HUDEP-2 (cell line): ENCODE measurements around the gene NOVA2.

Experiments
- DNase-seq, 76 experiments: peaks; one replicate each; lab custom pipeline; 2025; ENCODE audit not compliant: unreplicated experiment in 76 of 76; lab: John Stamatoyannopoulos, UW

The NOVA2 gene

GRCh38 chr19:45967246-45967645 is 6.4 kb downstream of the NOVA2 start:
- DNase-seq, result no peak

- no peak for DNase-seq
Measured at GRCh38 chr19:45962021-45962420, 11.6 kb downstream of the NOVA2 start.

DNA sequence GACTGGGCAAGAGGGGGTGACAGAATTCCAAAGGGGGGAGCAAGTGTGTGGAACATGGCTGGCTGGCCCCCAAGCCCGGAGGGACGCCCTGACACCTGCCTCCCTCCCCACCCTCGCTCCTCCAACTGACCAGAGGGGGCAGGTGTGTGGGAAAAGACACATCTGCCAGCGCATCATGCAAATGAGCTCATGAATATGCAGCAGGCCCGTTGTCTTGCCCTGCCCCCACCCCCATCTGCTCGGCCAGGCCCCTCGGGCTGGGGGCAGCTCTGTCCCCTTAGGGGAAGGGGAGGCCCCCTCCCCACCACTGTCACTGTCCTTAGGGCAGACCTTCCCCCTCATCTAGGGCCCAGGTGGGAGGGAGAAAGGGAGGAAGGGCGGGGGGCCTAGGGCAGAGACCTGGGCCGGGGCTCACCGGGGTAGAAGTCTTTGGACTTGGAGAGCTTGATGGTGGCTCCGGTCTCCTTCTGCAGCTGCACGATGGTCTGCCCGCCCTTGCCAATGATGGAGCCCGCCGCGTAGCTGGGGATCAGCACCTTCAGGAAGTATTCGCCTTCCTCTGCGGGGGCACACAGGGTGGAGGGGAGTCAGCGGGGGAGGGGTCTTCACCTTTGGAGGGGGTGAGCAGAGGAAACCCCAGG is 12.9 kb downstream of the NOVA2 start:
- no peak for DNase-seq

- no peak for DNase-seq
Measured at GRCh38 chr19:45959517-45960025, 14.1 kb downstream of the NOVA2 start.

GRCh38 chr19:45958769-45959516 is 14.7 kb downstream of the NOVA2 start:
- no peak for DNase-seq

DNA sequence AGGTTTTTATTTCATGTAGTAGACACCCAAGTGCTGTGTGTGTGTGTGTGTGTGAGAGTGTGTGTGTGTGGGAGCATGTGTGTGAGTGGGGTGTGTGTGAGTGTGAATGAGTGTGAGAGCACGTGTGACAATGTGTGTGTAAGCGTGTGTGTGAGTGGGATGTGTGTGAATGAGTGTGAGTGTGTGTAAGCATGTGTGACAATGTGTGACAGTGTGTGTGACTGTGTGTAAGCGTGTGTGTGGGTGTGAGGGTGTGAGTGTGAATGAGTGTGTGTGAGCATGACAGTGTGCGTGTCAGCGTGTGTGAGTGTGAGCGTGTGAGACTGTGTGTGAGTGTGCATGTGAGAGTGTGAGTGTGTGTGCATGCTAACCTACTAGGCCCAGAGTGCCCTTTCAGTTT is 15.3 kb downstream of the NOVA2 start:
- DNase-seq, result no peak

- DNase-seq, result no peak
Measured at GRCh38 chr19:45955905-45956608, 17.6 kb downstream of the NOVA2 start.

- no peak for DNase-seq
Measured at GRCh38 chr19:45954156-45954555, 19.5 kb downstream of the NOVA2 start.

GRCh38 chr19:45953676-45954075 is 20.0 kb downstream of the NOVA2 start:
- DNase-seq, result no peak

GRCh38 chr19:45952686-45953505 is 20.8 kb downstream of the NOVA2 start:
- DNase-seq, result peak in 48 of 76 experiments; percentile 10 to 68 (median 45)

DNA sequence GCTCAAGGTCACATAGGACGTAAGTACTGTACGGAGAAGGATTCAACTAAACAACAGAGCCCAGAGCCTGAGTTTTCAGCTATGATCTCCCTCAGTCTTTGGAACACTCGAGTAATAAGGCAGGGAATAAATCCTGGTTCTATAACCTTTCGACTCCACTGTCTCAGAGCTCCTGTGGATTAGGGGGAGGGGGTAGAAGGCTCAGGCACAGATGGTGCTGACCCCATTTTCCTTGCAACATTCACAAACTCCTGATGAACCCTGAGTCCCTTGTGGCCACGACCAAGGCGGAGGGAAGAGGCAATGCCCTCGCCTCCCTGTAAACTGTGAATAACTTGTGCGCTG is 21.4 kb downstream of the NOVA2 start:
- DNase-seq, result no peak

GRCh38 chr19:45947926-45948325 is 25.7 kb downstream of the NOVA2 start:
- DNase-seq, result no peak

DNA sequence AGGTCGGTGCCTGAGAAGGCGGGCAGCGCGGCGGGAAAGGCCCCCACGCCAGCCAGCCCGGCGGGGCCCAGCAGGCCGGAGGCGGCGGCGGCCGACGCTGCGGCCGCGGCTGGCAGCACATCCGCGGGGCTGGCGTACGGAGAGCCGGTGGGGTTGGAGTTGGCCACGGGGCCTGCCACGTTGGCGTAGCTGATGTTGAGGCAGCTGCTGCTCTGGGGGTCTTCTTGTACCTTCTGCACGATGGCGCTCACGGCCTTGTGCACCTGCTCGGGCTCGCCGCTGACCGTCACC is 33.2 kb downstream of the NOVA2 start:
- no peak for DNase-seq

DNA sequence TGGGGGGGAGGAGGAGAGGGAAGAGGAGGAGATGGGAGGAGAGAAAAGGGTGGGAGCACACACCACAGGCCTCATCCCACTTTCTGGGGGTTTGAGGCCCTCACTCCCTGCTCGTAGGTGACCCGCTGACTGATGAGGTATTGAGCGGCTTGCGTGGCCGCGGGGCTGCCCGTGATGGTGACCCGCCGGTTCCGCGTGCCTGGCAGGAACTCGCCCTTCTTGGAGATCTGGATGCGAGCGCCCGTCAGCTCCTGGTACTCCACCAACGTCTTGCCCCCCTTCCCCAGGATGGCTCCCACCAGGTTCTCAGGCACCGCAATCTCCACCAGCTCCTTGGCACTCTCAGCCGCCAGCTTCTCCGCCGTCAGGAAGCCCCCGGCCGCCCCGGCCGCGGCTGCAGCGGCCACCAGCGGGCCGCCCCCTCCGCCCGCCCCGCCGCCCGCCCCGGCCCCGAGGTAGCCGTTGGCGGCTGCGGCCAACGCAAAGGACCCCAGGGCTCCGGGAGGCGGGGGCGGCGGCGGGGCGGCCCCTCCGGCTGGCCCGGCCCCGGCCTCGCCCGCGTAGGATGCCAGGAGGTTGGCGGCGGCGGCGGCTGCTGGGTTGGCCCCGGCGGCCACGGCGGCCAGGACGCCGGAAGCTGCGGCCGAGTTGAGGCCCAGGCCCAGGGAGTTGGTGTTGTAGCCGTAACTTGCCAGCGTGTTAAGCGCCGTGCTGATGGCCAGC is 33.7 kb downstream of the NOVA2 start:
- no peak for DNase-seq

- no peak for DNase-seq
Measured at GRCh38 chr19:45938733-45939319, 34.8 kb downstream of the NOVA2 start.

DNA sequence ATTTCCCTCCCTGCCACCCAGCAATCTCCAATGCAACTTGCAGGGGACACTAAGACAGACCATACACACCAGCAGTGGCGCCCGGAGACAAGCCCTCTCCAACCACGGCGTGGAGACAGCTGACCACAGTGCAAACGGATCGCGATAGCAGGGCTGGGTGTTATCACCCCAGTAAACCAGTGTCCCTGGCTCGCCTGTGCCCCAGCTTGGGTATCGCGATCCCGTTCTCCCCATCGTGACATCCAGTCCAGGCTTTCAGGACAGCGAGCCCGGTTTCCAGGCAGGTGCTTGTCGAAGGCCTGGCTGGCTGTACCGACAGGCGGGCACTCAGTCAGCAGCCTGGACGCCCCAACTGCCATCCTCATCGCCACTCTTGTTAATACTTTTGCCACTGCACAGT is 38.4 kb downstream of the NOVA2 start:
- no peak for DNase-seq

DNA sequence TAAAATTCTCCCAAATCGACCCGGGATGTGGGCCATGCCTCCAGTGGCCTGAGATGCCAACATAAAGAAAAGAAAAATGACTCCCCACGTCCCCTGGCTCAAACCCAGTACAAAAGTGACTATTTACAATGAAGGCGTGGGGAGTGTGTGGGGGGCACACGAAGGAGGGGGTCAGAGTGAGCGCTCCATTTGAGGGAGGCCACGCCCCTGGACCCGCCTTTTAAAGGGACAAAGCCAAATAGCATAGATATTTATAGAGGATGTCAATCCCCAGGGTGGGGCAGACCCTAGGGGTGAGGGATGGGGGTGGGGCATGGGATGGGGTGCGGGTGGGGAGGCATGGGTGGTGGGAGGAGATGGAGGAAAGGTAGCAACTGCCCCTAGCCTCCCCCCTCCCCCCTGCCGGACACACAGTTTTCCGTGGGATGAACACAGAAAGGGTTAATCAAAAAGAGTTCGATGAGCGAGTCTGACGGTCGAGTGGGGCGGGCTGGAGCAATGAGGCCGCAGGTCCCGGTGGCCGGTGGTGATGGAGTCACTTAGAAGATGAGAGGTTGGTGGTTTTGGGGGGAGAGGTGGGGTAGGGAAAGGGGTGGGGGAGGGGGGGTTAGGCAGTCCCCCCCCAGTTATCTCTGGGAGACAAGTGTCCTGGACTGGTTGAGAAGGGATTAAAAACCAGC is 39.0 kb downstream of the NOVA2 start:
- DNase-seq, result peak in 1 of 76 experiments; percentile 13

- DNase-seq, result no peak
Measured at GRCh38 chr19:45933759-45934158, 39.9 kb downstream of the NOVA2 start.

DNA sequence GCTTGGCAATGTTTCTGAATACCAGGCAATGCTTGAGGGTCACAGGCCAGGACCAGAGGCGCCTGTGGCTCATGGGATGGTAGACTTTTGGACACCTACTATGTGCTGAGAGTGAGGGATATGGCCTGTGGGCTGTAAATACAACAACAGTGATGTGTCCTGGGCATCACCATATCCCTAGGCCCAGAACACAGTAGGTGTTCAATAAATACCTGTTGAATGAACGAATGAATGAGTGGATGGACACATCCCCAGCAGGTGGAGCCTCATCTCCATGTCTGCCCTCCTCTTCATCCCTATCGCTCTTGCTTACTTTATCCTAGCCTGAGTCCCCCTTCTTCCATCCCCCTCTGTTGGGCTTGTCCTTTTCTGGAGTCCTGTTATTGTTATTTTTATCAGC is 42.6 kb downstream of the NOVA2 start:
- no peak for DNase-seq

DNA sequence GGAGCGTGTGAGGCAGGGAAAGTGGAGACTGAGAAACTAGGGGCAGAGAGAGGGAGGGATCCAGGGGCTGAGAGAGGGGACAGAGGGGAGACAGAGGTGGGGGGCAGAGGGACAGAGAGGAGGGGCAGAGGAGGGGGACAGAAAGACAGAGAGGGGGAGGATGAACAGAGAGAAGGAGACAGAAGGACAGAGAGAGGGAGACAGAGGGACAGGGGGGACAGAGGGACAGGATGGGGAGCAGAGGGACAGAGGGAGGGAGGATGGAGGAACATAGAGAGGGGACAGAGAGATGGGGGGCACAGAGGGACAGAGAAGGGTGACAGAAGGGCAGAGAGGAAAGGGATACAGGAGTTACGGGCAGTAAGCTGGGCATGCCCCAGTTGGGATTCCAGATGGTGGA is 44.4 kb downstream of the NOVA2 start:
- no peak for DNase-seq
